ENCODE data around the gene POR. TPM values are rescaled to one million over a fixed set of nuclear protein-coding genes. Genes with fewer than 3 reads are reported as not detected.

The POR gene
- total and polyA plus RNA-seq, 2 of the 13 experiments (the other 11 are each of a cell fraction or from before 2014, with no cell fraction given) = 145 to 266 TPM

DNA sequence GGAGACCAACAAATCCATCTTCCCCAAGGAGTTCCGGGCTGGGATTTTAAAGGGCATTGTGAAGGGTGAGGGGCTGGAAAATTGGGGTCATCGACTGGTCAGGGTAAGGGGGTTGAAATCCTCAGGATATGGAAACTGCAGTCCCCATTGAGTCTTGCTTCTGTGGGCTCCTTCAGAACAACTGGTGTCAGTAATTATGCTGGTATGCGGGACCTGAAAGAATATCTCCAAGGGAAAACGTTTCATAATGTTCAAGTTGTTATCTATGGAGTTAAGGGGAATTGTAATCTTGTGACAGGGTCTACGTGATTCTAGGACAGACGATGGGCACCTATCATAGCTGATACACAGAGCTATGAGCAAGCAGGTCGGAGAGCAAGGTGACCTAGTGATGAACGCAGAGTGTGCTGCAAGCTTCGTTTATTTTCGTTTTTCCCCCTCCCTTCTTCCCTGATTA is 36.6 kb upstream of the POR start (continued):
- TF ChIP-seq, protein P1, sequence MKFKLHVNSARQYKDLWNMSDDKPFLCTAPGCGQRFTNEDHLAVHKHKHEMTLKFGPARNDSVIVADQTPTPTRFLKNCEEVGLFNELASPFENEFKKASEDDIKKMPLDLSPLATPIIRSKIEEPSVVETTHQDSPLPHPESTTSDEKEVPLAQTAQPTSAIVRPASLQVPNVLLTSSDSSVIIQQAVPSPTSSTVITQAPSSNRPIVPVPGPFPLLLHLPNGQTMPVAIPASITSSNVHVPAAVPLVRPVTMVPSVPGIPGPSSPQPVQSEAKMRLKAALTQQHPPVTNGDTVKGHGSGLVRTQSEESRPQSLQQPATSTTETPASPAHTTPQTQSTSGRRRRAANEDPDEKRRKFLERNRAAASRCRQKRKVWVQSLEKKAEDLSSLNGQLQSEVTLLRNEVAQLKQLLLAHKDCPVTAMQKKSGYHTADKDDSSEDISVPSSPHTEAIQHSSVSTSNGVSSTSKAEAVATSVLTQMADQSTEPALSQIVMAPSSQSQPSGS (CRISPR knock-in tag; IDR thresholded peaks at IDR 0.05) = 0 out of 2 replicates have a peak, but pooled peaks have one; percentile 8
- TF ChIP-seq MEF2D (CRISPR knock-in tag; IDR thresholded peaks at IDR 0.05) (0 out of 2 replicates have a peak, but pooled peaks have one; percentile 29), NFATC3 (CRISPR knock-in tag; IDR thresholded peaks at IDR 0.05) (no peak), ERF (CRISPR knock-in tag; IDR thresholded peaks at IDR 0.05) (0 out of 2 replicates have a peak, but pooled peaks have one; percentile 3), ZFP90 (CRISPR knock-in tag; IDR thresholded peaks at IDR 0.05; ENCODE audit: borderline replicate concordance) (0 out of 2 replicates have a peak, but pooled peaks have one; percentile 2), ZNF446 (CRISPR knock-in tag; IDR thresholded peaks at IDR 0.05) (0 out of 2 replicates have a peak, but pooled peaks have one; percentile 0), EEA1 (CRISPR knock-in tag; IDR thresholded peaks at IDR 0.05; ENCODE audit: borderline replicate concordance) (no peak)
- TF ChIP-seq, protein P2, sequence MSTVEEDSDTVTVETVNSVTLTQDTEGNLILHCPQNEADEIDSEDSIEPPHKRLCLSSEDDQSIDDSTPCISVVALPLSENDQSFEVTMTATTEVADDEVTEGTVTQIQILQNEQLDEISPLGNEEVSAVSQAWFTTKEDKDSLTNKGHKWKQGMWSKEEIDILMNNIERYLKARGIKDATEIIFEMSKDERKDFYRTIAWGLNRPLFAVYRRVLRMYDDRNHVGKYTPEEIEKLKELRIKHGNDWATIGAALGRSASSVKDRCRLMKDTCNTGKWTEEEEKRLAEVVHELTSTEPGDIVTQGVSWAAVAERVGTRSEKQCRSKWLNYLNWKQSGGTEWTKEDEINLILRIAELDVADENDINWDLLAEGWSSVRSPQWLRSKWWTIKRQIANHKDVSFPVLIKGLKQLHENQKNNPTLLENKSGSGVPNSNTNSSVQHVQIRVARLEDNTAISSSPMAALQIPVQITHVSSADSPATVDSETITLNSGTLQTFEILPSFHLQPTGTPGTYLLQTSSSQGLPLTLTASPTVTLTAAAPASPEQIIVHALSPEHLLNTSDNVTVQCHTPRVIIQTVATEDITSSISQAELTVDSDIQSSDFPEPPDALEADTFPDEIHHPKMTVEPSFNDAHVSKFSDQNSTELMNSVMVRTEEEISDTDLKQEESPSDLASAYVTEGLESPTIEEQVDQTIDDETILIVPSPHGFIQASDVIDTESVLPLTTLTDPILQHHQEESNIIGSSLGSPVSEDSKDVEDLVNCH (CRISPR knock-in tag; IDR thresholded peaks at IDR 0.05) = 0 out of 2 replicates have a peak, but pooled peaks have one; percentile 3
- TF ChIP-seq, protein P3, sequence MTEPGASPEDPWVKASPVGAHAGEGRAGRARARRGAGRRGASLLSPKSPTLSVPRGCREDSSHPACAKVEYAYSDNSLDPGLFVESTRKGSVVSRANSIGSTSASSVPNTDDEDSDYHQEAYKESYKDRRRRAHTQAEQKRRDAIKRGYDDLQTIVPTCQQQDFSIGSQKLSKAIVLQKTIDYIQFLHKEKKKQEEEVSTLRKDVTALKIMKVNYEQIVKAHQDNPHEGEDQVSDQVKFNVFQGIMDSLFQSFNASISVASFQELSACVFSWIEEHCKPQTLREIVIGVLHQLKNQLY (CRISPR knock-in tag; IDR thresholded peaks at IDR 0.05) = no peak
